Breast epithelium (tissue), 4 donors: ENCODE data around the gene SH2D3A. TPM values are rescaled to one million over a fixed set of nuclear protein-coding genes. Genes with fewer than 3 reads are reported as not detected.
A peak's percentile ranks its signal among the peaks of the same experiment; 100 is the strongest.
"Not testable (repeated sequence)": the region's sequence is repeated elsewhere in the genome, so short reads cannot be mapped to it uniquely, and the experiment has no call there.

ENCODE experiments used
- DNase-seq, 2 donors: peaks; one replicate each; pipeline ENCODE4 v3.0.0-alpha.2; 2019; ENCODE audit warnings: low spot score in 2 of 2
- H3K27ac ChIP-seq, 2 donors: fragments of 200-600 bp; sonication (generic) in 1 of 2; one replicate each; pipeline ENCODE4 v1.5.1; 2016 to 2019; ENCODE audit warnings: mild to moderate bottlenecking in 1 of 2
- H3K27me3 ChIP-seq, 2 donors: fragments of 200-600 bp; sonication (generic) in 1 of 2; one replicate each; pipeline versions ENCODE4 v1.5.1 to v1.6.0; 2017 to 2019; ENCODE audit warnings: control low read depth in 1 of 2, mild to moderate bottlenecking in 1 of 2
- H3K36me3 ChIP-seq: fragments of 200-600 bp; one replicate; pipeline ENCODE4 v1.5.1; 2019
- H3K4me1 ChIP-seq, 2 donors: fragments of 200-600 bp; sonication (generic); one replicate each; pipeline ENCODE4 v1.5.1; 2016 to 2019; ENCODE audit warnings: control low read depth in 1 of 2
- H3K4me3 ChIP-seq, 3 donors: fragments of 200-600 bp; sonication (generic); 1 replicate in 2 of 3; 2 replicates in 1 of 3; pipeline ENCODE4 v1.5.1; 2016 to 2019; ENCODE audit warnings: mild to moderate bottlenecking in 3 of 3, moderate library complexity in 2 of 3
- H3K9me3 ChIP-seq, 2 donors: fragments of 200-600 bp; sonication (generic) in 1 of 2; one replicate each; pipeline ENCODE4 v1.5.1; 2016 to 2019; ENCODE audit warnings: control low read depth in 1 of 2
- CTCF ChIP-seq, 3 donors: fragments of 450-650 bp; IDR thresholded peaks; one replicate each; pipeline ENCODE4 v1.5.1; 2016 to 2017; ENCODE audit warnings: antibody characterized with exemption in 3 of 3, mild to moderate bottlenecking in 3 of 3, moderate library complexity in 3 of 3
- POLR2A ChIP-seq: fragments of 450-650 bp; IDR thresholded peaks from one replicate; pipeline ENCODE4 v1.6.1; 2016; ENCODE audit warnings: antibody characterized with exemption, mild to moderate bottlenecking, moderate library complexity
- POLR2AphosphoS5 ChIP-seq, 3 donors: sonication (generic); formaldehyde crosslinking; IDR thresholded peaks; one replicate each; pipeline ENCODE4 v1.6.1; 2017; ENCODE audit warnings: antibody characterized with exemption in 3 of 3
- intact Hi-C: fragments of 100-400 bp; cut with DNase I; formaldehyde crosslinking; loops from one replicate; pipeline ENCODE4 v1.15.1; 2023; ENCODE audit warnings: low total_unique reads
- total RNA-seq, 3 donors: library from RNA; depleted of rRNA; stranded (reverse); fragments of >200 nt; gene quantifications; one replicate each; pipeline ENCODE4 v1.1.0, GENCODE V29; 2016

Gene SH2D3A
- total RNA-seq, 3 donors from 2014 or later: 0.96 to 38.2 (median 18.4) TPM

GRCh38 chr19:6767081-6767356 is 216 bp downstream of the SH2D3A start:
- peak overlapping the region; percentile 17 to 76 (median 55) for H3K4me3 ChIP-seq
- no peaks in the 10 kb centered on the region for H3K36me3 ChIP-seq
- DNase-seq: no peak
- H3K27ac ChIP-seq: peak overlapping the region; percentile 82 to 96
- intact Hi-C loops: no loop called here
- H3K9me3 ChIP-seq: no peaks in the 10 kb centered on the region
- TF ChIP-seq CTCF (IDR thresholded peaks at IDR 0.05) (no peak), POLR2AphosphoS5 (IDR thresholded peaks at IDR 0.05) (peak in 2 of 3 donors; percentile 8 to 44)
- H3K4me1 ChIP-seq: no peaks in the 10 kb centered on the region
- no peaks in the 10 kb centered on the region for H3K27me3 ChIP-seq

- Histone ChIP-seq H3K27me3 (no peaks in the 10 kb centered on the region), H3K4me1 (no peaks in the 10 kb centered on the region), H3K36me3 (no peaks in the 10 kb centered on the region), H3K4me3 (peak overlapping the region in 2 of 3 donors; percentile 55 to 76), H3K27ac (peak overlapping the region; percentile 82 to 96), H3K9me3 (no peaks in the 10 kb centered on the region)
- intact Hi-C loops: no loop called here
- TF ChIP-seq POLR2AphosphoS5 (IDR thresholded peaks at IDR 0.05) (no peak), CTCF (IDR thresholded peaks at IDR 0.05) (no peak), POLR2A (no peak)
- DNase-seq: no peak
Observed at GRCh38 chr19:6766357-6767080, 716 bp downstream of the SH2D3A start.

GRCh38 chr19:6765738-6766356 is 1.4 kb downstream of the SH2D3A start:
- intact Hi-C loops: no loop called here
- no peaks in the 10 kb centered on the region for H3K36me3 ChIP-seq
- H3K4me3 ChIP-seq: peak overlapping the region in 2 of 3 donors; percentile 55 to 76
- peak overlapping the region; percentile 82 to 96 for H3K27ac ChIP-seq
- H3K9me3 ChIP-seq: no peaks in the 10 kb centered on the region
- TF ChIP-seq POLR2AphosphoS5 (IDR thresholded peaks at IDR 0.05): peak; percentile 18 to 92 (median 71)
- TF ChIP-seq CTCF (IDR thresholded peaks at IDR 0.05): no peak
- DNase-seq: peak; percentile 95 to 97
- no peaks in the 10 kb centered on the region for H3K4me1 ChIP-seq
- no peaks in the 10 kb centered on the region for H3K27me3 ChIP-seq

- intact Hi-C loops, H3K9me3 ChIP-seq, H3K4me3 ChIP-seq, H3K27me3 ChIP-seq, DNase-seq, H3K36me3 ChIP-seq, H3K27ac ChIP-seq, H3K4me1 ChIP-seq: not testable (repeated sequence)
Observed at GRCh38 chr19:6762253-6762797, 4.9 kb downstream of the SH2D3A start.

GRCh38 chr19:6761053-6761676 is 6.1 kb downstream of the SH2D3A start:
- no peak overlapping the region for H3K27ac ChIP-seq
- intact Hi-C loops: no loop called here

More at GRCh38 chr19:6761053-6761676, 6.1 kb downstream of the SH2D3A start:
- no peaks in the 10 kb centered on the region for H3K36me3 ChIP-seq
- no peaks in the 10 kb centered on the region for H3K9me3 ChIP-seq
- no peak for TF ChIP-seq POLR2AphosphoS5 (IDR thresholded peaks at IDR 0.05)
- no peak for TF ChIP-seq POLR2A
- no peak for TF ChIP-seq CTCF (IDR thresholded peaks at IDR 0.05)
- H3K27me3 ChIP-seq: no peaks in the 10 kb centered on the region
- no peaks in the 10 kb centered on the region for H3K4me1 ChIP-seq
- H3K4me3 ChIP-seq: no peak overlapping the region
- no peak for DNase-seq
